Activated CD4-positive, alpha-beta T cell treated with anti-CD3 and anti-CD28 coated beads for 36 hours (primary cell): ENCODE data around the gene UTP3. TPM values are rescaled to one million over a fixed set of nuclear protein-coding genes. Genes with fewer than 3 reads are reported as not detected.
"Not testable (repeated sequence)": the region's sequence is repeated elsewhere in the genome, so short reads cannot be mapped to it uniquely, and the experiment has no call there.

Source experiments
- ATAC-seq: fragments of 200-7000 bp; cut with Tn5 transposase; one replicate; pipeline ENCODE4 v1.10.0; 2021; ENCODE audit warnings: mild to moderate bottlenecking, moderate library complexity
- CTCF ChIA-PET: fragments of 350-600 bp; sonication (Branson Sonifier 250); formaldehyde crosslinking; loops from one replicate; lab custom pipeline; 2021; ENCODE audit warnings: antibody characterized with exemption; lab: Charles Lee
- POLR2A ChIA-PET: fragments of 350-600 bp; sonication (Branson Sonifier 250); formaldehyde crosslinking; loops from one replicate; lab custom pipeline; 2021; ENCODE audit warnings: antibody characterized with exemption, inconsistent platforms; lab: Charles Lee
- DNase-seq: peaks from one replicate; pipeline ENCODE4 v3.0.0-alpha.2; 2020
- H3K27ac Mint-ChIP-seq: one replicate; pipeline ENCODE4 v1.8.0; 2021; ENCODE audit warnings: mixed read lengths
- H3K27me3 Mint-ChIP-seq: one replicate; pipeline ENCODE4 v1.8.0; 2021; ENCODE audit warnings: mixed read lengths
- H3K36me3 Mint-ChIP-seq: one replicate; pipeline ENCODE4 v1.8.0; 2021; ENCODE audit warnings: low read depth, mixed read lengths
- H3K4me1 Mint-ChIP-seq: one replicate; pipeline ENCODE4 v1.8.0; 2021; ENCODE audit warnings: mixed read lengths
- H3K4me3 Mint-ChIP-seq: one replicate; pipeline ENCODE4 v1.8.0; 2021; ENCODE audit warnings: mild to moderate bottlenecking, moderate library complexity, mixed read lengths
- H3K9me3 Mint-ChIP-seq: one replicate; pipeline ENCODE4 v1.8.0; 2021; ENCODE audit warnings: low read depth, mixed read lengths
- intact Hi-C, 2 experiments: fragments of 100-400 bp; cut with DNase I in 1 of 2; cut with micrococcal nuclease in 1 of 2; formaldehyde crosslinking; loops; one replicate each; pipeline versions ENCODE4 v1.14.2 to v1.15.1; 2022 to 2024; cut with DNase I, micrococcal nuclease
- total RNA-seq, 2 experiments: library from RNA; stranded (reverse); gene quantifications; one replicate each; pipeline ENCODE4 v1.2.3, GENCODE V29; 2021

Gene UTP3
- total RNA-seq, 2 experiments from 2014 or later = 32.6 to 34.3 TPM

DNA sequence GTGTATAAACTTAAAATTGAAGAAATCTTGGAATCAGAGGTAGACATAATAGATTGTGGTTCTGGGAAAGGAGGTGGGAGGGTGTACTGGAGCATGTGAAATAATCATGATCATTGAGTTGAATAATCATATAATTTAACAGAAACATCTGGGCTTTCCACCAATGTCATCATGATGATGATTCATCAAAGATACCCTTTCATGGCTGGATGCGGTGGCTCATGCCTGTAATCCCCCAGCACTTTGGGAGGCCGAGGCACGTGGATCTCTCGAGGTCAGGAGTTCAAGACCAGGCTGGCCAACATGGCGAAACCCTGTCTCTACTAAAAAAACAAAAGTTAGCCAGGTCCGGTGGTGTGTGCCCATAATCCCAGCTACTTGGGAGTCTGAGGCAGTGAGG lies 26.8 kb downstream of the UTP3 start:
- Mint-ChIP-seq H3K36me3 (no peaks in the 10 kb centered on the region), H3K27me3 (no peaks in the 10 kb centered on the region), H3K27ac (peak overlapping the region; percentile 9), H3K4me3 (no peak overlapping the region), H3K4me1 (peaks cover 40% of the 10 kb centered on the region), H3K9me3 (no peaks in the 10 kb centered on the region)
- ATAC-seq (no peak), DNase-seq (no peak)
- intact Hi-C loops = no loop called here
- ChIA-PET POLR2A (no interaction called here), CTCF (interaction anchor here (0.8 to 1.0 kb wide), 3 partner anchors 19 to 23 kb away, joined by 3 to 4 read pairs (median 3); no protein-coding TSS in a partner anchor)

DNA sequence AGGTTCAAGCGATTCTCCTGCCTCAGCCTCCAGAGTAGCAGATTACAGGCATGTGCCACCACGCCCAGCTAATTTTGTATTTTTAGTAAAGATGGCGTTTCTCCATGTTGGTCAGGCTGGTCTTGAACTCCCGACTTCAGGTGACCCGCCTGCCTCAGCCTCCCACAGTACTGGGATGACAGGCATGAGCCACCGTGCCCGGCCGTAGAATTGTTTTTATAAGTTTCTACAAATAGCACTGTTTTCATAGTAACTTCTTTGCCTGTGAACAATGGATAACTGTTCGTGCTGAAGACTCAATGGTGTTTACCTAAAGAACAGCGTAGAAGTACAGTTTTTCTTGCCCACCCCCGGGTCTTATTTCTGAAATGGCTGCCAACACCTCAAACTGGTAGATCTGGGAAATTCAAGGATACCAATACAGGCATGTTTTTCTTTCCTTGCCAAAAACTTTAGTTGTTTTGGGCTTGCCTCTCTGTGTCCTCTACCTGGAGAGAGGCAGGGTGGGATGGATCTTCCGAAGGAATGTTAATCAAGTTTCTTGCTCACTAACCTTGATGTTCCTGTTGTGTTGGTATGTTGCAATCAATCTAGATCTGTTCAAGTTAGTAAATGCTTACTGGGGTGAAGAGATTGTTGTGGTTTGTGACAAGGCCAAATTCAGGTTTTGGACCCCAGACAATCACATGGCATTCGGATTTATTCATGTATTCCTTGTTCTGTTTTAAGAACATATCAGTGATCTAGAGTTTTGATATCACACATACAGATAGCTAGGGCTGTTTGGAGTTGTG lies 30.7 kb downstream of the UTP3 start:
- Mint-ChIP-seq H3K27ac (no peak overlapping the region), H3K36me3 (no peaks in the 10 kb centered on the region), H3K27me3 (no peaks in the 10 kb centered on the region), H3K4me1 (peaks cover 39% of the 10 kb centered on the region), H3K9me3 (no peaks in the 10 kb centered on the region), H3K4me3 (no peak overlapping the region)
- DNase-seq (no peak), ATAC-seq (no peak)
- CTCF ChIA-PET = interaction anchor here (0.7 kb wide), 1 partner anchor 16 kb away, joined by 3 read pairs; no protein-coding TSS in a partner anchor
- intact Hi-C loops = no loop called here
- POLR2A ChIA-PET = no interaction called here

GRCh38 chr4:70721747-70722146 lies 33.4 kb downstream of the UTP3 start, which contains the start of gene RUFY3:
RUFY3 (plus strand) TSS chr4:70721964; CDS start chr4:70722574, 610 bp downstream.
- ATAC-seq = no peak
- no peak for DNase-seq
- intact Hi-C loops = loop anchor here in 1 of 2 experiments (2.0 kb wide), 1 partner anchor 15 kb away; no protein-coding TSS in a partner anchor
- peaks cover 22% of the 10 kb centered on the region for H3K4me1 Mint-ChIP-seq
- POLR2A ChIA-PET = no interaction called here
- no peaks in the 10 kb centered on the region for H3K9me3 Mint-ChIP-seq
- no peaks in the 10 kb centered on the region for H3K27me3 Mint-ChIP-seq
- H3K4me3 Mint-ChIP-seq = no peak within 1 kb of the TSS
- CTCF ChIA-PET = interaction anchor here (0.6 to 2.7 kb wide), 11 partner anchors 12 to 288 kb away, joined by 3 to 6 read pairs (median 4); no protein-coding TSS in a partner anchor
- no peaks in the 10 kb centered on the region for H3K36me3 Mint-ChIP-seq
- no peak within 1 kb of the TSS for H3K27ac Mint-ChIP-seq

DNA sequence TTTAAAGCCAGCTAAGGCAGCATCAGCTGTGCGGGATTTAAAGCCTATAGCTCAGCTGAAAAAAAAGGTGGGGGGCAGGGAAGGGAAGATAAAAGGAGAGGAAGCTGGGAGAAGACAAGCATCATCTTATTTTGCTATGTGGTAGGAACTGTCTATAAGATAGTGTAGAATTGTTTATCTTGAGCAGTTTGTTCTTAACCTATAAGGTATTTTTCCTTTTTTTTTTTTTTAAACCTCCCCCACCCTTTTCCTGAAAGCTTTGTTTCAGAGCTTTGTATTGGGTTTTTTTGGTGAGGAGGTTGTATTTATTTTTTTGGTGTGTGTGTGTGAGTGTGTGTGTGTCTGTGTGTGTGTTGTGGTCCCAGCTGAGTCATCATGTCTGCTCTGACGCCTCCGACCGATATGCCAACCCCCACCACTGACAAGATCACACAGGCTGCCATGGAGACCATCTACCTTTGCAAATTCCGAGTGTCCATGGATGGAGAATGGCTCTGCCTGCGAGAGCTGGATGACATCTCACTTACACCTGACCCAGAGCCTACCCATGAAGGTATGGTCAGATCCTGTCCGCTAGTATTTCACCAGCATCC lies 34.0 kb downstream of the UTP3 start:
- CTCF ChIA-PET = interaction anchor here (0.6 to 2.7 kb wide), 10 partner anchors 12 to 461 kb away, joined by 3 to 6 read pairs (median 4); no protein-coding TSS in a partner anchor
- DNase-seq (peak; percentile 51), ATAC-seq (peak; percentile 86)
- Mint-ChIP-seq H3K27ac (no peak overlapping the region), H3K4me1 (peaks cover 22% of the 10 kb centered on the region), H3K36me3 (no peaks in the 10 kb centered on the region), H3K27me3 (no peaks in the 10 kb centered on the region), H3K4me3 (no peak overlapping the region), H3K9me3 (no peaks in the 10 kb centered on the region)
- intact Hi-C loops = loop anchor here in 1 of 2 experiments (2.0 kb wide), 1 partner anchor 15 kb away; no protein-coding TSS in a partner anchor
- POLR2A ChIA-PET = no interaction called here

DNA sequence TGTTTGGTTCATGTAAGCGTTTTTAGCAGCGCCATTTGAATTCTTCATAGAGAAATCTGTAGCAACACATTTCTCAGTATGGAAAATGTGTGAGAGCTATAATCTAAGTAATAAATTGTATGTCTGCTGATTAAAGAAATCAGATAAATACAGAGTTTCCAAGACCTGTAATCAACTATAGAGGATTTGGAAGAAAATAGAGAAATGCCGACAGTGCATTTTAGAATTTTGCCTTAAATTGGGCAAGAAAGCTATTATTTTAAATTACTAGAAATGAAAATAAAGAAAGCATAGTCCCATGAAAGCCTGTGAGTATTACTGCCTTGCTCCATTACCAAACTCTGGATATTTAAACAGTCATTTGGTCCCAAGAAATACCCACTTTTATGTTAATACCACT lies 36.1 kb downstream of the UTP3 start:
- no peak for ATAC-seq
- ChIA-PET POLR2A (interaction anchor here (0.6 kb wide), 1 partner anchor 92 kb away, joined by 3 read pairs; no protein-coding TSS in a partner anchor), CTCF (interaction anchor here (0.8 to 3.4 kb wide), 3 partner anchors 10 to 15 kb away, joined by 5 to 19 read pairs (median 6); no protein-coding TSS in a partner anchor)
- no peak for DNase-seq
- Mint-ChIP-seq H3K36me3 (no peaks in the 10 kb centered on the region), H3K4me3 (no peak overlapping the region), H3K9me3 (no peaks in the 10 kb centered on the region), H3K4me1 (peaks cover 22% of the 10 kb centered on the region), H3K27ac (no peak overlapping the region), H3K27me3 (no peaks in the 10 kb centered on the region)
- intact Hi-C loops = no loop called here

DNA sequence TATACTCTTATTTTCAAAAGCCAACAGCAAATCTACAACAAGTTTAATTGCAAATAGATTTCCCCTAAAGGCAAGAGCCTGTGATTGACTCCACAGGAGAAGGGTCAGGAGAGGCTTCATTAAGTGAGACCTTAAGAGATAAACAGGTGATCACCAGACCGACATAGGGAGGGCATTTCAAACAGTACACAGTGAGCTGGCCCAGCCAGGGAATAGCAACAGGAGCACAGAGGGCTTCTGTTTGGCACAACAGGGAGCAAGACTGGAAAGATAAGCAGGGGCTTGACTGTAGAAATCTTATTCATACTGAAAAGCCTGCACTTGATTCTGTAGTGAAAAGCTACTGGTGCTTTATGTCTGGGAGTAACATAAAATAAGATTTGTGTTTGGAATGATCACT lies 37.3 kb downstream of the UTP3 start:
- POLR2A ChIA-PET = no interaction called here
- Mint-ChIP-seq H3K36me3 (no peaks in the 10 kb centered on the region), H3K27ac (no peak overlapping the region), H3K4me1 (peaks cover 20% of the 10 kb centered on the region), H3K9me3 (no peaks in the 10 kb centered on the region), H3K4me3 (no peak overlapping the region), H3K27me3 (no peaks in the 10 kb centered on the region)
- CTCF ChIA-PET = interaction anchor here (3.4 kb wide), 1 partner anchor 9 kb away, joined by 19 read pairs; no protein-coding TSS in a partner anchor
- ATAC-seq (no peak), DNase-seq (no peak)
- intact Hi-C loops = no loop called here

DNA sequence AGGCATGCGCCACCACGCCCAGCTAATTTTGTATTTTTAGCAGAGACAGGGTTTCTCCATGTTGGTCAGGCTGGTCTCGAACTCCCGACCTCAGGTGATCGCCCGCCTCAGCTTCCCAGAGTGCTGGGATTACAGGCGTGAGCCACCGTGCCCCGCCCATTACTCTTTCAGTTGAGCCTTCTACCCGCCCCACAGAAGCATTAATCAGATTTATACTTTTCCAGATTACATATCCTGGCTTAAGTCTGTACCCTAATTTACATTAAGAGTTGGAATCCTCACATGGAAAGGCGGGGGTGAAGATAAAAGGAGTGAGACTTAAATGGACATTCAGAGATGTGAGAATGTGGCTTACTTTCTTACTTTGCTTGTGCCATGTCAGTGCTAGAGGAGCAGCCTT lies 38.2 kb downstream of the UTP3 start:
- H3K9me3 Mint-ChIP-seq, CTCF ChIA-PET, H3K4me3 Mint-ChIP-seq, H3K36me3 Mint-ChIP-seq, DNase-seq, H3K27ac Mint-ChIP-seq, intact Hi-C loops, H3K27me3 Mint-ChIP-seq, ATAC-seq, POLR2A ChIA-PET: not testable (repeated sequence)
- H3K4me1 Mint-ChIP-seq = peaks cover 19% of the 10 kb centered on the region

DNA sequence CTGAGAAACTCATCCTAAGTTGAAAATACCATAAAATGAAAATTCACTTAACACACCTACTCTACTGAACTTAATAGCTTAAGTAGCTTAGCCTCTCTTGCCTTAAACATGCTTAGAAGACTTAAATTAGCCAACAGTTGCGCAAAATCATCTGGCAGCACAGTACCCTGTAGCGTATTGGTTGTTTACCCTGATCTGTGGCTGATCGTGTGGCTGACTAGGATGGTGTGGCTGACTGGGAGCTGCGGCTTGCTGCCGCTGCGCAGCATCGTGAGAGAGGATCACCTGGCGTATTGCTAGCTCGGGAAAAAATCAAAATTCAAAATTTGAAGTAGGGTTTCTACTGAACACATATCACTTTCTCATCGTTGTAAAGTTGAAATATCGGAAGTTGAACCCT lies 39.8 kb downstream of the UTP3 start:
- Mint-ChIP-seq H3K4me1 (peaks cover 11% of the 10 kb centered on the region), H3K27ac (no peak overlapping the region), H3K4me3 (no peak overlapping the region), H3K36me3 (no peaks in the 10 kb centered on the region), H3K27me3 (no peaks in the 10 kb centered on the region), H3K9me3 (no peaks in the 10 kb centered on the region)
- POLR2A ChIA-PET = no interaction called here
- intact Hi-C loops = no loop called here
- CTCF ChIA-PET = interaction anchor here (0.6 kb wide), 2 partner anchors 104 to 671 kb away, joined by 3 to 4 read pairs; no protein-coding TSS in a partner anchor
- DNase-seq (no peak), ATAC-seq (no peak)

- POLR2A ChIA-PET, H3K36me3 Mint-ChIP-seq, ATAC-seq, H3K4me3 Mint-ChIP-seq, H3K9me3 Mint-ChIP-seq, DNase-seq, H3K27me3 Mint-ChIP-seq, CTCF ChIA-PET: not testable (repeated sequence)
- peak overlapping the region; percentile 60 for H3K27ac Mint-ChIP-seq
- intact Hi-C loops = loop anchor here in 1 of 2 experiments (10.0 kb wide), 1 partner anchor 72 kb away; no protein-coding TSS in a partner anchor
- peaks cover 36% of the 10 kb centered on the region for H3K4me1 Mint-ChIP-seq
These were observed 44.5 kb downstream of the UTP3 start for GRCh38 chr4:70732878-70733277.

DNA sequence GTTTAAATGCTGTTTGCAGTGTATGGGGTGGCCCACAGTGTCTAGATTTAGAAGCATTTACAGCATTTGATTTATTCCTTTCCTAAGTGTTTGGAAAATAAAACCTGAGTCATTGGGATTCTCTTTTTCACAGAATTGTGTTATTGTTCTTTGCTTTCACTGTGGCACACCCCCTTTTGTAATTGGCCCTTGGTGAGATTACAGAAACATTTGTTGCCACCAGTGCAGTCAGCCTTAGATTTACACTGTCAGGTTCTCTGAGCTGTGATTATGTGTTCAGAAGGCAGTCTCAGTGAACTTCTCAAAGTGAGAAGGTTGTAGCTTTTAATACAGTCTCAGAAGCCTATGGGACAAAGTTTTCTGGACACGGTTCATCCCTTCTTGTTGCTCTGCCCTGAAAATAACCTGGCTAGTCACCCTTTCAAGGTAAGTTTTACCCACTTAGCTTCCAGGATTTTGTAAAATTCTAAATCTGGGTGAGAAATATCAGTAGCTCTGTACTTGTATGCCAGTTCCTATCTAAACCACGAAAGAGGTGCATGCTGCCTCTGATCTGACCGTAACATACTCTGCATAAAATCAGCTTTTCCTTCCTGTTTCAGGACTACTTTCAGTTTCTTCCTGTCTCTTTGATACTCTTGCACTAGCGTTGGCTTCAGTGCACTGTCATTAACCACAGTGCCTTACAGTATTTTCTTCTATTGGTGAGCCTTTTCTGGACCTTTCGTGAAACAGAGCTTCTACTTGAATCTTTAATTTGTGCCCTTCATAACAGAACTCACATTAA lies 46.0 kb downstream of the UTP3 start:
- intact Hi-C loops = loop anchor here (1.0 to 10.0 kb wide), 4 partner anchors 29 to 70 kb away; partner anchors contain the start of gene UTP3 (in 2 of the 2)
- H3K27me3 Mint-ChIP-seq = no peaks in the 10 kb centered on the region
- no peaks in the 10 kb centered on the region for H3K36me3 Mint-ChIP-seq
- CTCF ChIA-PET = interaction anchor here (0.6 to 2.8 kb wide), 16 partner anchors 10 to 276 kb away, joined by 3 to 19 read pairs (median 4); partner anchors contain the start of gene RUFY3
- peak; percentile 39 for DNase-seq
- no peaks in the 10 kb centered on the region for H3K9me3 Mint-ChIP-seq
- H3K27ac Mint-ChIP-seq = peak overlapping the region; percentile 74
- peak overlapping the region; percentile 52 for H3K4me3 Mint-ChIP-seq
- POLR2A ChIA-PET = interaction anchor here (0.6 to 0.9 kb wide), 5 partner anchors 21 to 959 kb away, joined by 3 read pairs; partner anchors contain the start of gene DCK
- peaks cover 36% of the 10 kb centered on the region for H3K4me1 Mint-ChIP-seq
- peak; percentile 92 for ATAC-seq
